Measurements from ENCODE around the gene TAX1BP1.

TAX1BP1 gene

GRCh38 chr7:27727058-27727457, 12.9 kb upstream of the TAX1BP1 start:
- DNase-seq (ENCODE audit: low spot score): no peak
- ATAC-seq (ENCODE audit: low read depth): no peak
- Histone ChIP-seq H3K4me3 (ENCODE audit: severe bottlenecking) (no peak overlapping the region), H3K27me3 (ENCODE audit: insufficient read depth, poor library complexity, severe bottlenecking) (no peaks in the 10 kb centered on the region), H3K36me3 (ENCODE audit: low read depth) (no peaks in the 10 kb centered on the region), H3K4me1 (ENCODE audit: insufficient read depth, poor library complexity, severe bottlenecking) (no peaks in the 10 kb centered on the region), H3K27ac (ENCODE audit: poor library complexity, severe bottlenecking) (no peak overlapping the region), H3K9me3 (ENCODE audit: severe bottlenecking) (no peaks in the 10 kb centered on the region)
- no peak for TF ChIP-seq CTCF (IDR thresholded peaks at IDR 0.05; ENCODE audit: poor library complexity, severe bottlenecking)

- H3K27ac ChIP-seq (ENCODE audit: poor library complexity, severe bottlenecking): no peak overlapping the region
- no peaks in the 10 kb centered on the region for H3K27me3 ChIP-seq (ENCODE audit: insufficient read depth, poor library complexity, severe bottlenecking)
- H3K36me3 ChIP-seq (ENCODE audit: low read depth): no peaks in the 10 kb centered on the region
- DNase-seq (ENCODE audit: low spot score): no peak
- no peaks in the 10 kb centered on the region for H3K9me3 ChIP-seq (ENCODE audit: severe bottlenecking)
- H3K4me3 ChIP-seq (ENCODE audit: severe bottlenecking): no peak overlapping the region
- no peak for TF ChIP-seq CTCF (IDR thresholded peaks at IDR 0.05; ENCODE audit: poor library complexity, severe bottlenecking)
- no peaks in the 10 kb centered on the region for H3K4me1 ChIP-seq (ENCODE audit: insufficient read depth, poor library complexity, severe bottlenecking)
- ATAC-seq (ENCODE audit: low read depth): no peak
Measured at GRCh38 chr7:27730112-27730511, 9.8 kb upstream of the TAX1BP1 start.

- Histone ChIP-seq H3K27me3 (ENCODE audit: insufficient read depth, poor library complexity, severe bottlenecking) (no peaks in the 10 kb centered on the region), H3K9me3 (ENCODE audit: severe bottlenecking) (no peaks in the 10 kb centered on the region), H3K27ac (ENCODE audit: poor library complexity, severe bottlenecking) (no peak overlapping the region), H3K4me3 (ENCODE audit: severe bottlenecking) (no peak overlapping the region), H3K36me3 (ENCODE audit: low read depth) (no peaks in the 10 kb centered on the region), H3K4me1 (ENCODE audit: insufficient read depth, poor library complexity, severe bottlenecking) (no peaks in the 10 kb centered on the region)
- DNase-seq (ENCODE audit: low spot score) (no peak), ATAC-seq (ENCODE audit: low read depth) (no peak)
- TF ChIP-seq CTCF (IDR thresholded peaks at IDR 0.05; ENCODE audit: poor library complexity, severe bottlenecking): no peak
Measured at GRCh38 chr7:27734583-27734982, 5.4 kb upstream of the TAX1BP1 start.

GRCh38 chr7:27735165-27735564, 4.8 kb upstream of the TAX1BP1 start:
- TF ChIP-seq CTCF (IDR thresholded peaks at IDR 0.05; ENCODE audit: poor library complexity, severe bottlenecking): no peak
- Histone ChIP-seq H3K4me3 (ENCODE audit: severe bottlenecking) (no peak overlapping the region), H3K27ac (ENCODE audit: poor library complexity, severe bottlenecking) (no peak overlapping the region), H3K4me1 (ENCODE audit: insufficient read depth, poor library complexity, severe bottlenecking) (no peaks in the 10 kb centered on the region), H3K36me3 (ENCODE audit: low read depth) (no peaks in the 10 kb centered on the region), H3K9me3 (ENCODE audit: severe bottlenecking) (no peaks in the 10 kb centered on the region), H3K27me3 (ENCODE audit: insufficient read depth, poor library complexity, severe bottlenecking) (no peaks in the 10 kb centered on the region)
- ATAC-seq (ENCODE audit: low read depth): no peak
- DNase-seq (ENCODE audit: low spot score): no peak

GRCh38 chr7:27735831-27736230, 4.1 kb upstream of the TAX1BP1 start:
- DNase-seq (ENCODE audit: low spot score) (no peak), ATAC-seq (ENCODE audit: low read depth) (no peak)
- no peak for TF ChIP-seq CTCF (IDR thresholded peaks at IDR 0.05; ENCODE audit: poor library complexity, severe bottlenecking)
- H3K9me3 ChIP-seq (ENCODE audit: severe bottlenecking): no peaks in the 10 kb centered on the region
- H3K36me3 ChIP-seq (ENCODE audit: low read depth): no peaks in the 10 kb centered on the region
- no peak overlapping the region for H3K27ac ChIP-seq (ENCODE audit: poor library complexity, severe bottlenecking)
- no peaks in the 10 kb centered on the region for H3K4me1 ChIP-seq (ENCODE audit: insufficient read depth, poor library complexity, severe bottlenecking)
- H3K4me3 ChIP-seq (ENCODE audit: severe bottlenecking): no peak overlapping the region
- no peaks in the 10 kb centered on the region for H3K27me3 ChIP-seq (ENCODE audit: insufficient read depth, poor library complexity, severe bottlenecking)

Data from RWPE2 (cell line).